ENCODE results near the gene MLLT10. TPM values are rescaled to one million over a fixed set of nuclear protein-coding genes. Genes with fewer than 3 reads are reported as not detected.

MLLT10 gene
- total and polyA plus RNA-seq, 12 donors = 8.5 to 41.1 (median 24.6) TPM

- Histone ChIP-seq H3K9me3 (no peaks in the 10 kb centered on the region), H3K4me1 (peaks cover 0 to 16% (median 0%) of the 10 kb centered on the region in 9 donors), H3K36me3 (peaks cover 0 to 34% (median 6%) of the 10 kb centered on the region in 9 donors), H3K4me3 (no peak overlapping the region), H3K27me3 (no peaks in the 10 kb centered on the region), H3K27ac (no peak overlapping the region)
- no peak for TF ChIP-seq CTCF (IDR thresholded peaks at IDR 0.05)
- ATAC-seq (no peak), DNase-seq (no peak)
- WGBS, 2 donors = 75 to 85% methylated on average over 10 of the region's 10 CpGs
- intact Hi-C loops (cut with DNase I) = no loop called here
Observed at GRCh38 chr10:21754410-21755011, 220.5 kb downstream of the MLLT10 start.

GRCh38 chr10:21756707-21757106 is 222.7 kb downstream of the MLLT10 start:
- H3K27ac ChIP-seq = no peak overlapping the region
- H3K4me1 ChIP-seq = peaks cover 0 to 16% (median 0%) of the 10 kb centered on the region in 9 donors
- 85 to 89% methylated on average over 12 of the region's 12 CpGs for WGBS, 2 donors
- intact Hi-C loops (cut with DNase I) = no loop called here
- no peak overlapping the region for H3K4me3 ChIP-seq
- no peak for DNase-seq
- H3K9me3 ChIP-seq = no peaks in the 10 kb centered on the region
- no peaks in the 10 kb centered on the region for H3K27me3 ChIP-seq
- no peak for TF ChIP-seq CTCF (IDR thresholded peaks at IDR 0.05)
- H3K36me3 ChIP-seq = peaks cover 0 to 46% (median 6%) of the 10 kb centered on the region in 9 donors
- no peak for ATAC-seq

GRCh38 chr10:21757185-21757901 is 223.3 kb downstream of the MLLT10 start:
- no peak for DNase-seq
- H3K4me3 ChIP-seq = no peak overlapping the region
- ATAC-seq = peak in 7 of 8 donors; percentile 57 to 80 (median 73)
- WGBS, 2 donors = 61% methylated on average over 8 of the region's 8 CpGs
- H3K36me3 ChIP-seq = peaks cover 0 to 46% (median 6%) of the 10 kb centered on the region in 9 donors
- intact Hi-C loops (cut with DNase I) = no loop called here
- no peaks in the 10 kb centered on the region for H3K9me3 ChIP-seq
- H3K27ac ChIP-seq = no peak overlapping the region
- no peaks in the 10 kb centered on the region for H3K27me3 ChIP-seq
- peaks cover 0 to 16% (median 0%) of the 10 kb centered on the region in 9 donors for H3K4me1 ChIP-seq
- no peak for TF ChIP-seq CTCF (IDR thresholded peaks at IDR 0.05)

- no peak for DNase-seq
- Histone ChIP-seq H3K9me3 (no peaks in the 10 kb centered on the region), H3K4me1 (peaks cover 0 to 16% (median 0%) of the 10 kb centered on the region in 9 donors), H3K27ac (no peak overlapping the region), H3K4me3 (no peak overlapping the region), H3K27me3 (no peaks in the 10 kb centered on the region), H3K36me3 (peaks cover 0 to 53% (median 6%) of the 10 kb centered on the region in 9 donors)
- 84 to 86% methylated on average over 14 of the region's 14 CpGs for WGBS, 2 donors
- no peak for ATAC-seq
- TF ChIP-seq CTCF (IDR thresholded peaks at IDR 0.05) = no peak
- intact Hi-C loops (cut with DNase I) = no loop called here
Observed at GRCh38 chr10:21758239-21758638, 224.2 kb downstream of the MLLT10 start.

Data from heart right ventricle (tissue), 16 donors.